OCI-LY7 (cell line): ENCODE measurements around the gene TMEM182. TPM values are rescaled to one million over a fixed set of nuclear protein-coding genes. Genes with fewer than 3 reads are reported as not detected.

ENCODE experiments used
- BruUV-seq: library from RNA; stranded (reverse); fragments of 400-500 nt; replicated peaks from 2 replicates; lab custom pipeline; 2021; lab: Mats Ljungman, UMichigan
- CTCF ChIA-PET: fragments of 300-600 bp; sonication (Branson Sonifier 250); formaldehyde crosslinking; loops from one replicate; lab custom pipeline; 2022; ENCODE audit warnings: antibody characterized with exemption; ENCODE audit not compliant: unreplicated experiment; lab: Charles Lee
- POLR2A ChIA-PET: fragments of 300-600 bp; sonication (Branson Sonifier 250); formaldehyde crosslinking; loops from one replicate; lab custom pipeline; 2022; ENCODE audit warnings: antibody characterized with exemption; lab: Charles Lee
- DNase-seq: peaks from one replicate; pipeline ENCODE4 v3.0.0-alpha.2; 2015; ENCODE audit warnings: low spot score
- H2AFZ ChIP-seq: fragments of 200-600 bp; sonication (generic), shearing (Covaris generic); 2 replicates; pipeline ENCODE4 v1.6.1; 2014; ENCODE audit warnings: mild to moderate bottlenecking, antibody characterized with exemption, low read length, moderate library complexity
- H3K27ac ChIP-seq: fragments of 200-600 bp; sonication (generic); 2 replicates; pipeline ENCODE4 v1.5.1; 2014; ENCODE audit warnings: mixed run types, low read depth, mild to moderate bottlenecking, moderate library complexity, low read length, inconsistent platforms; ENCODE audit not compliant: poor library complexity, severe bottlenecking
- H3K36me3 ChIP-seq: fragments of 200-600 bp; sonication (generic); 2 replicates; pipeline ENCODE4 v1.6.1; 2014; ENCODE audit warnings: mild to moderate bottlenecking, antibody characterized with exemption, low read length, moderate library complexity, mixed read lengths; ENCODE audit not compliant: insufficient read depth
- H3K4me1 ChIP-seq: fragments of 200-600 bp; sonication (generic); 2 replicates; pipeline ENCODE4 v1.5.1; 2014; ENCODE audit warnings: mild to moderate bottlenecking, low read length; ENCODE audit not compliant: insufficient read depth, poor library complexity, severe bottlenecking
- H3K4me2 ChIP-seq: fragments of 200-600 bp; sonication (generic); 2 replicates; pipeline ENCODE4 v1.6.1; 2014; ENCODE audit warnings: mild to moderate bottlenecking, low read length
- H3K4me3 ChIP-seq: fragments of 200-600 bp; sonication (generic); 2 replicates; pipeline ENCODE4 v1.5.1; 2014; ENCODE audit warnings: mild to moderate bottlenecking, low read depth, low read length; ENCODE audit not compliant: poor library complexity, severe bottlenecking
- H3K79me2 ChIP-seq: fragments of 200-600 bp; sonication (generic); 2 replicates; pipeline ENCODE4 v1.6.1; 2016; ENCODE audit warnings: low read depth, mild to moderate bottlenecking, low read length, moderate library complexity, mixed read lengths; ENCODE audit not compliant: insufficient read depth
- H3K9me2 ChIP-seq: fragments of 200-600 bp; sonication (generic); 2 replicates; pipeline ENCODE4 v1.6.1; 2016; ENCODE audit warnings: mild to moderate bottlenecking, low read length, mixed read lengths; ENCODE audit not compliant: insufficient read depth
- H3K9me3 ChIP-seq: fragments of 200-600 bp; sonication (generic); 2 replicates; pipeline ENCODE4 v1.6.1; 2014; ENCODE audit warnings: mild to moderate bottlenecking, mixed run types, low read length, mixed read lengths
- H4K20me1 ChIP-seq: fragments of 200-600 bp; sonication (generic); 2 replicates; pipeline ENCODE4 v1.6.1; 2014; ENCODE audit warnings: mild to moderate bottlenecking, antibody characterized with exemption, low read length, moderate library complexity, mixed read lengths; ENCODE audit not compliant: insufficient read depth
- EZH2phosphoT487 ChIP-seq: fragments of 200-600 bp; sonication (generic); IDR thresholded peaks from 2 replicates; pipeline ENCODE4 v1.6.1; 2018; ENCODE audit warnings: low read depth, borderline replicate concordance, mild to moderate bottlenecking, mixed run types, antibody characterized with exemption, low read length, moderate library complexity, mixed read lengths
- intact Hi-C: fragments of 100-400 bp; cut with micrococcal nuclease; formaldehyde crosslinking; loops from one replicate; pipeline ENCODE4 v1.10.0; 2022; ENCODE audit not compliant: unreplicated experiment
- total RNA-seq, 2 experiments: library from RNA; depleted of rRNA in 1 of 2; stranded (reverse); fragments of >200 nt in 1 of 2; shearing (Covaris generic) in 1 of 2; gene quantifications; 2 replicates each; pipeline ENCODE4 v1.2.3, GENCODE V29; 2014 to 2022
- TF ChIP-seq, protein P1 (sequence below): fragments of 200-600 bp; sonication (generic); conservative IDR thresholded peaks from 2 replicates; pipeline ENCODE4 v1.5.1; 2014; ENCODE audit warnings: mild to moderate bottlenecking, antibody characterized with exemption, low read length, moderate library complexity, mixed read lengths

TMEM182 gene
- total RNA-seq, 2 experiments from 2014 or later: 2.1 to 3.2 TPM

- BruUV-seq: no TSS peak
- no peak for DNase-seq
- TF ChIP-seq, protein P1, sequence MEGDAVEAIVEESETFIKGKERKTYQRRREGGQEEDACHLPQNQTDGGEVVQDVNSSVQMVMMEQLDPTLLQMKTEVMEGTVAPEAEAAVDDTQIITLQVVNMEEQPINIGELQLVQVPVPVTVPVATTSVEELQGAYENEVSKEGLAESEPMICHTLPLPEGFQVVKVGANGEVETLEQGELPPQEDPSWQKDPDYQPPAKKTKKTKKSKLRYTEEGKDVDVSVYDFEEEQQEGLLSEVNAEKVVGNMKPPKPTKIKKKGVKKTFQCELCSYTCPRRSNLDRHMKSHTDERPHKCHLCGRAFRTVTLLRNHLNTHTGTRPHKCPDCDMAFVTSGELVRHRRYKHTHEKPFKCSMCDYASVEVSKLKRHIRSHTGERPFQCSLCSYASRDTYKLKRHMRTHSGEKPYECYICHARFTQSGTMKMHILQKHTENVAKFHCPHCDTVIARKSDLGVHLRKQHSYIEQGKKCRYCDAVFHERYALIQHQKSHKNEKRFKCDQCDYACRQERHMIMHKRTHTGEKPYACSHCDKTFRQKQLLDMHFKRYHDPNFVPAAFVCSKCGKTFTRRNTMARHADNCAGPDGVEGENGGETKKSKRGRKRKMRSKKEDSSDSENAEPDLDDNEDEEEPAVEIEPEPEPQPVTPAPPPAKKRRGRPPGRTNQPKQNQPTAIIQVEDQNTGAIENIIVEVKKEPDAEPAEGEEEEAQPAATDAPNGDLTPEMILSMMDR: no peak
- TF ChIP-seq EZH2phosphoT487: no peak
- H3K4me3 ChIP-seq: no peak overlapping the region
- CTCF ChIA-PET: no interaction called here
- H3K79me2 ChIP-seq: no peaks in the 10 kb centered on the region
- no peak overlapping the region for H2AFZ ChIP-seq
- H3K9me2 ChIP-seq: no peaks in the 10 kb centered on the region
- intact Hi-C loops: no loop called here
- no peaks in the 10 kb centered on the region for H4K20me1 ChIP-seq
- H3K4me2 ChIP-seq: no peak overlapping the region
- POLR2A ChIA-PET: no interaction called here
- H3K27ac ChIP-seq: no peak overlapping the region
- H3K4me1 ChIP-seq: no peaks in the 10 kb centered on the region
- H3K9me3 ChIP-seq: no peaks in the 10 kb centered on the region
- H3K36me3 ChIP-seq: no peaks in the 10 kb centered on the region
Measured at GRCh38 chr2:102795641-102796040, 33.8 kb downstream of the TMEM182 start.

DNA sequence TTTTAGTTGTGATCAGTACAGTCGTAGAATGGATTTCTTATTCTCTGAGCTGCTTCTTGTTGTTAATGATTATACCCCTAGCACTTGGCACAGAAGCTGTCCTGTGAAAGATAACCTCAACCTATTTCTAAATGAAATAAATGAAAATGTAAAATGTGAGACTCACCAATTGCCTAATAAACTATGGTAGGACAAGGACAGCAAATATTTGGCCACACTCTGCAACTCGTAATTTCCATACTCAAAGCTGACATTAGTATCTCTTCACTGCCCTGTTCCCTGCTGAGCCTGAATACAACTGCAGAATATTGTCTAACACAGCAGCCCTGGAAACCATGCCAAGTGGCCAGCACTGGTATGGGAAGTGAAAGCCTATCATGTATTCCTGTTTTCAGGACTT is 34.5 kb downstream of the TMEM182 start:
- Histone ChIP-seq H3K4me2 (no peak overlapping the region), H3K36me3 (no peaks in the 10 kb centered on the region), H2AFZ (no peak overlapping the region), H3K4me1 (no peaks in the 10 kb centered on the region), H3K27ac (no peak overlapping the region), H4K20me1 (no peaks in the 10 kb centered on the region), H3K79me2 (no peaks in the 10 kb centered on the region), H3K9me3 (peaks cover 2% of the 10 kb centered on the region; the same call in 1 of the 2 replicates), H3K4me3 (no peak overlapping the region), H3K9me2 (no peaks in the 10 kb centered on the region)
- intact Hi-C loops: no loop called here
- ChIA-PET POLR2A (no interaction called here), CTCF (no interaction called here)
- DNase-seq: no peak
- BruUV-seq: no TSS peak
- TF ChIP-seq, protein P1: no peak
- TF ChIP-seq EZH2phosphoT487: no peak

DNA sequence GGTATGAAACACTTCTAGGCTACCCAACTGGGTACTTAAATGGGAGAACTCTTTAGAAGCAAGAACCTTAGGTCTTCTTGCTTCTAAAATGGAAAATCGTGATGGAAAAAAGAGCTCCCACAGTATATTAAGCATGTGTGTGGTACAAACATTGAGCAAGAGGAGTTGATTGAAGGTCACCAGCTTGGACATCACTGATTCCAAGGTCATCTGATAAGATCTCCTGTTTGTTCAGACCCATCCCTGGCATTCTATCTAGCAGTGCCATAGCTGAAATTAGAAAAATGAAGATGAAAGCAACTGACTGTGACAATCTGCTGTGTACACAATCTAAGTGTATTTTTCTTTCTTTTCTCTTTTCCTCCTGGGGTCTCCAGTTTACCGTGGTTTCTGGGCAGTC is 35.7 kb downstream of the TMEM182 start:
- no peaks in the 10 kb centered on the region for H4K20me1 ChIP-seq
- intact Hi-C loops: no loop called here
- H3K4me3 ChIP-seq: no peak overlapping the region
- CTCF ChIA-PET: no interaction called here
- BruUV-seq: no TSS peak
- no peak for DNase-seq
- TF ChIP-seq, protein P1: no peak
- TF ChIP-seq EZH2phosphoT487: no peak
- H3K9me2 ChIP-seq: no peaks in the 10 kb centered on the region
- POLR2A ChIA-PET: no interaction called here
- no peak overlapping the region for H3K27ac ChIP-seq
- H3K79me2 ChIP-seq: no peaks in the 10 kb centered on the region
- no peaks in the 10 kb centered on the region for H3K36me3 ChIP-seq
- H3K4me2 ChIP-seq: no peak overlapping the region
- no peak overlapping the region for H2AFZ ChIP-seq
- no peaks in the 10 kb centered on the region for H3K4me1 ChIP-seq
- H3K9me3 ChIP-seq: peaks cover 9% of the 10 kb centered on the region
